ENCODE measurements around the gene ECD.

ECD gene
- 46.4 to 65.6 reads per million in 2 donors for total RNA-seq

DNA sequence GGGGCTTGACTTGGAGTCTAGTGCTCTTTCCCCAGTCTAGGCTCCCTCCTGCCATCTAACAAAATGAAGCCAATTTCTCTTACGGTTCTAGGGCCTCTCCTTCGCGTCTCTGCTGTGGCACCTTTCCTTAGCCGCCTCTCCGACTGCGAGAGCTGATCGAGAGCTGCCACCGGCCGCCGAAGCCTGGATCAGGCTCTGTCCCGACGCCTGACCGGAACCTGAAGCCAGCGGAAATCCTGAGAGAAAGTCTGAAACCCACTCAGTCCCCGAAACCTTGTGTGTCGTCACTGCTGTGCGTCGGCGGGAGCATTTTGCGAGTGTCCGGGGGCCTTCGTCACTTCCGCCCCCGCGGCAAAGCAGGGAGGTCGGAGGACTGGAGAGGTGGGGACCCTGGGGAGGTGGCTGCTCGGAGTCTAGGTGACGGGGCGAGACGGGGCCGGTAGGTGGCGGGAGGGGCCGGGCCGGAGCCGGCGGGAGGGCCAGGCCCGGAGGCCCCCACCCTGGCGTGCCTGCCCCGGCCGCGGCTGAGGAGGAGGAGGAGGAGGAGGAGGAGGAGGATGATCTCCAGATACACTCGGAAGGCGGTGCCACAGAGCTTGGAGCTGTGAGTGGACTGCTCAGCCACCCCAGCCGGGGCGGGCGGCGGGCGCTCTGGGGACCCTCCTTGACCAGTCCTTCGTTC, at the start of gene ECD, which contains the start of gene FAM149B1:
ECD (minus strand) TSS at position 226 of the 682 bp plus-strand sequence. CDS start 4,071 bp downstream, outside the sequence.
FAM149B1 (plus strand) TSS at position 337 of the 682 bp plus-strand sequence; CDS start at position 558, 221 bp downstream.
- DNase-seq: peak; percentile 88

DNA sequence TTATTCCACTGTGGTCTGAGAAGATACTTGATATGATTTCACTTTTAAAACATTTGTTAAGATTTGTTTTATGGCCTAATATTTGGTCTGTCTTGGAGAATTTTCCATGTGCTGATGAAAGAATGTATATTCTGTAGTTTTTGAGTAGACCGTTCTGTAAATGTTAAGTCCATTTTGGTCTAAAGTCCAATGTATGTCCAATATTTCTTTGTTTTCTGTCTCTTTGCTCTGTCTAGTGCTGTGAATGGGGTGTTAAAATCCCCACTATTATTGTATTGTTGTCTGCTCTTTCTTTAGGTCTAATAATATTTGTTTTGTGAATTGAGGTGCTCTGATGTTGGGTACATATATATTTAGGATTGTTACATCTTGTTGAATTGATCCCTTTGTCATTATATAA, 47.9 kb upstream of the ECD start:
- no peak for DNase-seq

DNA sequence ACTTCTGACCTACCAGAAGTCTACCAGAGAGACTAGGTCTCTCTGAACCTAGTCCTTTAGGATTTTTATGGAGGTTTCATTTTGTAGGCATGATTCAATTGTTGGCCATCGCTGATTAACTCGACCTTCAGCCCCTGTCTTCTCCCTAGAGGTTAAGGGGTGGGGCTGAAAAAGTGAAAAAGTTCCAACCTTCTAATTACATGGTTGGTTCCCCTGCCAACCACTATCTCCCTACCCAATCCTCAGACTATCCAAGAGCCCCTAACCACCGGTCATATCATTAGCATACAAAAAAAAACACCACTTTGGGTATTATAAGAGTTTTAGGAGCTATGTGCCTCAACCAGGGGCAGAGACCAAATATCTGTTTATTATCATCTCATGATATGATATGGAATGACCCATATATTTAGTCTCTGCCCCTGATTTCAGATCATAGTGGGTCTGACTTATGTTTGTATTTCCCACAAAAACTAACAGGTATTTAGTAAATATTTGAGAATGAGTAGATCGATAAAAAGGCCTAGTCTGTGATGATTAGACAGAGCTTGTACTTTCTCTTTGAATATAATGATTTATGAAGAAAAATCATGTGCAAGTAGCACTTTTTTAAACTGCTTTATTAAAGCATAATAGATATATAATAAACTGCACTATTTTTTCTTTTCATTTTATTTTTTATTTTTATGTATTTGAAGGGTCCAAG, 43.5 kb upstream of the ECD start:
- DNase-seq: no peak

DNA sequence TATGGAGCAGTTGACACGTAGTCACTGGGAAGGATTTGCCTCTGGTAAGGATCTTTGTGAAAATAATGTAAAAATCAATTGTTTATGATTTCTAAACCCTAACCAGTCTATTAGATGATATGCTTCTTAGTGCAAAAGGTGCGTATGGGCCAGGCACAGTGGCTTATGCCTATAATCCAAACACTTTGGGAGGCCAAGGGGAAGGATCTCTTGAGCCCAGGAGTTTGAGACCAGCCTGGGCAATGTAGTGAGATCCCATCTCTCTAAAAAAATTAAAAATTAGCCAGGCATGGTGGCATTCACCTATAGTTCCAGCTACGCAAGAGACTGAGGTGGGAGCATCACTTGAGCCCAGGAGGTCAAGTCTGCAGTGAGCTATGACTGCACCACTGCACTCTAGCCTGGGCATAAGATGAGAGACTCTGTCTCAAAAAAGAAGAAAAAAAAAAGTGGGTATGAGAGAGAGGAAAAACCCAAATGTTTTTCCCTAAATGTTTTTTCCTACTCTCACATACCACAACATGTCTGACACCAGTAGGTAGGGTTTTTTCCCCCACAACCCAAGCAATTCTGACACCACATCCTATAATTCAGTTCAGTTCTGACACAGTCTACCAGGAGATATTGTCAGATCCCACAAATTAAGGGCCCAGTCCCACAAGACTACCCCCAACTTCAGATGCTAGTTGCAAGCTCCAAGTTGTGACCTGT, 42.7 kb upstream of the ECD start:
- DNase-seq: no peak

DNA sequence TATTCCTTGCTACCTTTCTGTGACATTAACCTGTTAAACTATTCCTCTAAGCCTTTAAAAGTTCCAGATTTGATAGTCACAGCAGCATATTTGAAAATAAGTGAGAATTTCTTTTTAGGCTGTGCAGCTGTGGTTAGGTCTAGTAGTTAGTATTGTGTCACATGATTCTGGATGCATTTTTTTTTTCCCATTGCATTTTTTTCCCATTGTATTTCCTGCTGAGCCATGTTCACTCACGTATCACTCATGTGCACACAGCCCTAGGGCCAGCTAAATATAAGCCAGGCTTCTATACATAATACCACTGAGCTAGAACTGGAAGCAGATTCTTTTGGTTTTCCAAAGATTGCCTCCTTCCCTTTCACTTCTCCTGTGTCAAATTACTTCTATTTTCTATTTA, 41.9 kb upstream of the ECD start:
- DNase-seq: no peak

DNA sequence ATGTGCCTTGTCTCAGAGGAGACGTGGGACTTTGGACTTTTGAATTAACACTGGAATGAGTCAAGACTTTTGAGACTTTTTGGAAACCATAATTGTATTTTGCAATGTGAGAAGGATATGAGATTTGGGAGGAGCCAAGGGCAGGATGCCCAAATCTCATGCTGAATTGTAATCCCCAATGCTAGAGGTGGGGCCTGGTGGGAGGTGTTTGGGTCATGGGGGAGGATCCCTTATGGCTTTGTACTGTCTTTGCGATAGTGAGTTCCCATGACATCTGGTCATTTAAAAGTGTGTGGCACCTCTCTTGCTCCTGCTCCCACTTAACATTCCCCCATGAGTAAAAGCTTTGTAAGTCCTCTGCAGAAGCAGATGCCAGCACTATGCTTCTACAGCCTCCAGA, 40.1 kb upstream of the ECD start:
- no peak for DNase-seq

DNA sequence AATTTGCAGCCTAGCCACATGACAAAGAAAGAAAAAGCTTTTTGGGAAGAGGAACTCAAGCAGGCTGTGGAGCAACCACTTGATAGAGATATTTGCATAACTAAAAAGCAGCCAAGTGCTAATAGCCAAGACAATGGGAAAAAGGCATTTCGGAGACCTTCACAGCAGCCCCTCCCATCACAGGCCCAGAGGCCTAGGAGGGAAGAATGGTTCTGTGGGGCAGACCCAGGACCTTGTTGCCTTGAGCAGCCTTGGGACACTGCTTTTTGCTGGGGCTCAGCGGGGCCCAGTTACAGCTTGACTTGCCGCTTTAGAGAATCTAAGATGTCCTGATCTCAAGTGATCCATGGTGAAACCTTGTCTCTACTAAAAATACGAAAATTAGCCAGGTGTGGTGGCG, 38.6 kb upstream of the ECD start:
- DNase-seq: no peak

DNA sequence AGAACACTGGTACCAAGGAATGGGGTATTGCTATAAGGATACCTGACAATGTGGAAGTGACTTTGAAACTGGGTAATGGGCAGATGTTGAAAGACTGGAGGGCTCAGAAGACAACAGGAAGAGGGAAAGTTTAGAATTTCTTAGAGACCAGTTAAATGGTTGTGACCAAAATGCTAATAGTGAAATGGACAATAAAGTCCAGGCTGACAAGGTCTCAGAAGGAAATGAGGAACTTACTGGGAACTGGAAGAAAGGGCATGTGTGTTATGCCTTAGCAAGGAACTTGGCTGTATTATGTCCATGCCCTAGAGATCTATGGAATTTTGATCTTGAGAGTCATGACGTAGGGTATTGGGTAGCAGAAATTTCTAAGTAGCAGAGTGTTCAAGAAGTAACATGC, 38.1 kb upstream of the ECD start:
- no peak for DNase-seq

DNA sequence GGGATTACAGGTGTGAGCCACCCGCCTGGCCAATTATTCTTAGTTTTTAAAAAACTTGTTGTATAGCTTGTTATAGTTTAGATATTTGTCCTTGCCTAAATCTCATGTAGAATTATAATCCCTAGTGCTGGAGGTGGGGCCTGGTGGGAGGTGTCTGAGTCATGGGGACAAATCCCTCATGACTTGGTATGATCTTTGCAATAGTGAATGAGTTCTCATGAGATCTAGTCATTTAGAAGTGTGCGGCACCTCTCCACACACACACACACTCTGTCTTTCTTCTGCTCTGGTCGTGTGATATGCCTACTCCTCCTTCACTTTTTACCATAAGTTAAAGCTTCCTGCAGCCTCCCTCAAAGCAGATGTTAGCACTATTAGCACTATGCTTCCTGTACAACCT, 37.3 kb upstream of the ECD start:
- no peak for DNase-seq

DNA sequence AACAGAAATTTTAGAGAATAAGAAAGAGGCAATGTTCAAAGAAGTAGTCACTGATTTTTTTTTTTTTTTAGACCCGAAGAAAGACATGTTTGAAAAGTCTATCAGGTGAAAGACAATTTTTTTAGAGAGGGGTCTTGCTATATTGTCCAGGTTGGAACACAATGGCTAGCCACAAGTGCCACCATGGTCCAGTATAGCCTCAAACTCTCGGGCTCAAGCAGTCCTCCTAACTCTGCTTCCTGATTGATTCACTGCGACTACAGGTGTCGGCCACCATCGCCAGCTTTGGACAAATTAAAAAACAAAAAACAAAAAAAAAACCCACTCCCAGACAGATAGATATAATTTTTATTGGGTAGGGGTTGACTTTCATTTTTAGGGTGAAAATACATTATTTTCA, 22.4 kb upstream of the ECD start:
- no peak for DNase-seq

DNA sequence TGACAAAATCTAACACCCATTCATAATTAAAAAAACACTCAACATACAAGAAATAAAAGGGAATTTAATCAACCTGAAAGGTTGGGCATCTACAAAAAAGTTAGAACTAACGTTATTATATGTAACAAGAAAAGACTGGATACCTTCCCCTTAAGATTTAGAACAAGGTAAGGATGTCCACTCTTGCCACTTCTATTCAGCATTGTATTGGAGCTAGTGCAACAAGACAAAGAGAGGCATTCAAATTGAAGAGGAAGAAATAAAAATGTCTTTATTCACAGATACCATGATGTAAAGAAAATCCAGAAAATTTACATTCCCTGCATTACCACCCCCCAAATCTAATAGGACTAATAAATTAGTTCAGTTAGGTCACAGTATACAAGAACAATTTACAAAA, 18.5 kb upstream of the ECD start:
- no peak for DNase-seq

DNA sequence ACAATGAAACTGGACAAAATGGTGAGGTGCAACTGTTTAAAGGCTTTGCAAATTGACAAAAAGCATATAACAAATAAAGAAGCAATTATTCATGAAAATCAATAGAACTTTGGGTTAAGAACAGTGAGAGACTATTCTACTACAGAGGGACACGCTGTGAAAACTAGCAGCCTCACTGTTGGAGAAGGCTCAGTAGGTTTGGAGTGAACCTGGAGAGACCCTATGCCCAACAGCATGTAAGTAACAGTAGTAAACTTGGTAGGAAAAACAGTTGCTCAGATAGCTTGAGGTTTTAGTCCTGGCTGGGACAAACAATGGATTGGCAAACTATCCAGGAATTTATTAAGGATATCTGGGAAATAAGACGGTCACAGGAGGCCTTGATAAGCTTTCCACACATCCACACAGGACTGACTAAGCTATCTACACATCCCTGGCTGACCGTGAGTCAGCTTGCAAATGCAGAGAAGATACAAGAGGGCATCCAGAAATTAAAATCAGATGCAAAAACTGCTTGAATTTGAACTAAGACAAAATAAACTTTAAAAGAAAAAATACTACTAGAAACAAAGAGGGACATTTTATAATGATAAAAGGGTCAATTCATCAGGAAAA, 16.0 kb upstream of the ECD start:
- no peak for DNase-seq

DNA sequence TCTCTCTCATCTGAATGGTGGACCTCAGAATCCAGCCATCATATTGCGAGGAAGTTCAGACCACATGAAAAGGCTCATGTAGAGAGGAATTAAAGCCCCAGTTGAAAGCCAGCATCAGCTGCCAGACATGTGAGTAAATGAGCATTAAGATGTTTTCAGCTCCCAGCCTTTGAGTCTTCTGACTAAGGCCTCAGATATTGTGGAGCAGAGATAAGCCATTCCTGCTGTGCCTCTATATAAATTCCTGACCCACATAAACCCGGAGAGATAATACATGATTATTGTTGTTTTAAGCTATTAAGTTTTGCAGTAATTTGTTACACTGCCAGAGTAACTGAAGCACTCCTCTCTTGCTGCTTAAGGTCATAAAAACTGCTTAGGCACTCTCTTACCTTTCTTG, 14.8 kb upstream of the ECD start:
- no peak for DNase-seq

DNA sequence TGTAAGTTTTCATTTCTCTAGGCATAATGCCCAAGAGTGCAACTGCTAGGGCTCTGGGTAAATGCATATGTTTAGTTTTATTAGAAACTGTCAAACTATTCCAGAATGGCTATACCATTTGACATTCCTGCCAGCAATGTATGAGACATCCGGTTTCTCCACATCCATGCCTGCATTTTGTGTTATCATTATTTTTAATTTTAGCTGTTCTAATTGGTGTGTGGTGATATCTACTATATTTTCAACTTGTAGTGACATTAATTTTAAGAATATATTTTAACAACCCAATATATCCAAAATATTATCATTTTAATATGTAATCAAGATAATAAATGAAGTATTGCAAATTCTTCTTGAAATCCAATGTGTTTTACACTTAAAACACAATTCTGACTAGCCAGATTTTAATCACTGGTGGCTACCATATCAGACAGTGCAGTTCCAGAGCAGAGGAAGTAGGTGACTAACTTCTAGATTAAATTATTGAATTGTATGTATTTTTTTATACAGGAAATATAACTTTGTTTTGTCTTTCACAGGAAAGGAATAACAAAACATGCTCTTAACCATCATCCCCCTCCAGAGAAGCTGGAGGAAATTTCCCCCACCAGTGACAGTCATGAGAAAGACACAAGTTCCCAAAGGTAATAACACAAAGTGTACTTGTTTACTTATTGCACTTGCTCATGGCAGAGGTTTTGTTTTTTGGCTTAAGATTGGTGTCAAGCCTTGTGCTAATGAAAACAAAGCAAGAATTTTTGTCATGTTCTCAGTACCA, 6.5 kb upstream of the ECD start:
- DNase-seq: no peak

DNA sequence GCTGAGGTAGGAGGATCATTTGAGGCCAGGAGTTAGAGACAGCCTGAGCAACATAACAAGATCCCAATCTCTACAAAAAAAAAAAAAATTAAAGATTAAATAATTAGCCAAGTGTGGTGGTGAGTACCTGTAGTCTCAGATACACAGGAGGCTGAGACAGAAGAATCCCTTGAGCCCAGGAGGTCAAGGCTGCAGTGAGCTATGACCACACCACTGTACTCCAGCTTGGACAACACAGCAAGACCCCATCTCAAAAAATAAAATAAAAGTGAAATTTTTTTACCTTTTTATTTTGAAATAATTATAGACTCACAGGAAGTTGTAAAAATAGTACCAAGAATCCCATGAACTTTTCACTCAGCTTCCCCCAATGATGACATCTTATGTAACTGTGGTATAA, 5.1 kb upstream of the ECD start:
- no peak for DNase-seq

DNA sequence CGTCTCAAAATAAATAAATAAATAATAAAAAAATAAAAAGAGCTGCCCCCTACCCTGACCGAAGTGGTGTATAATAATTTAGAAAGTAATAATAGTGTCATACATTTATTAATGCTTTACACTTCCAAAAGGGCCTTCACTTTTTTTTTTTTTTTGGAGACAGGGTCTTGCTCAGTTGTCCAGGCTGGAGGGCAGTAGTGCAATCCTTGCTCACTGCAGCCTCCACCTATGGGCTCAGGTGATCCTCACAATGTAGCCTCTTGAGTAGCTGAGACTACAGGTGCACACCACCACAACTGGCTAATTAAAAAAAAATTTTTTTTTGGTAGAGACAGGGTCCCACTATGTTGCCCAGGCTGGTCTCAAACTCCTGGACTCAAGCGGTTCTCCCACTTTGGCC, 1.5 kb upstream of the ECD start:
- DNase-seq: no peak

DNA sequence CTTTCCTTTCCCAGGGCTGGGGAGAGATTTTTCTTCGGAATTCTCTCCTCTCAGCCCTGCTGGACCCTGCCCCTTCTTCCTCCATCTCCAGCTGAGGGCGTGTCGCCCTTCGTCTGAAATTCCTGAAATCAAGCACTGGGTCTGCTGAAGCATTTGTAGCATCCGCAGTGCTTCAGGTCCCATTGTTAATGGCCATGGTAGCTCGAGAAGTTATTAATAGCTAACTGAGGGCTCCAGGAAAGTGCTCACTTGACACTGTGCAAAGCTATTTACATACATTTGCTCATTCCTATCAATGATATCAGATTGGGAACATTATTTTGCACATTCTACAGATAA, 626 bp upstream of the ECD start:
- no peak for DNase-seq

DNA sequence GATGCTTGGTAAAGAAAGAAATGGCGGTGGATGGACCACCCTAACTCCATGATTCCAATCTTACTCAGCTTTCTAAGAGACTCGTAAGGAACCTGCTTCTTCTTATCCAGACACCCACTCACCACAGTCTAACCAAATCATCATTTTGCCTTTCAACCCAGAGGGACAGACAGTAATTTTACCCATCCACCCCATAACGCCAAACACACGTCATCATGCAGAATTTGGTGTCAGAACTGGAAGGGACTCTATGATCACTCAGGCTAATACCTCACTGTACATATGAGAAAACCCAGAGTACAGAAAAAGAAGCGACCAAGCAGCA, 388 bp downstream of the ECD start:
- DNase-seq: no peak

DNA sequence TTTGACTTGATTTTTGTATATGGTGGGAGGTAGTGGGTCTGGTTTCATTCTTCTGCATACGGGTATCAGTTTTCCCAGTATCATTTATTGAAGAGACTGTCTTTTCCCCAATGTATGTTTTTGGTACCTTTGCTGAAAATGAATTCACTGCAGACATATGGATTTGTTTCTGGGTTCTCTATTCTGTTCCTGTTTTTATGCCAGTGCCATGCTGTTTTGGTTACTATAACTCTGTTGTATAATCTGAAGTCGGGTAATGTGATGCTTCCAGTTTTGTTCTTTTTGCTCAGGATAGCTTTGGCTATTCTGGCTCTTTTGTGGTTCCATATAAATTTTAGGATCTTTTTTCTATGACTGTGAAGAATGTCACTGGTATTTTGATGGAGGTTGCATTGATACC, 836 bp downstream of the ECD start:
- no peak for DNase-seq

DNA sequence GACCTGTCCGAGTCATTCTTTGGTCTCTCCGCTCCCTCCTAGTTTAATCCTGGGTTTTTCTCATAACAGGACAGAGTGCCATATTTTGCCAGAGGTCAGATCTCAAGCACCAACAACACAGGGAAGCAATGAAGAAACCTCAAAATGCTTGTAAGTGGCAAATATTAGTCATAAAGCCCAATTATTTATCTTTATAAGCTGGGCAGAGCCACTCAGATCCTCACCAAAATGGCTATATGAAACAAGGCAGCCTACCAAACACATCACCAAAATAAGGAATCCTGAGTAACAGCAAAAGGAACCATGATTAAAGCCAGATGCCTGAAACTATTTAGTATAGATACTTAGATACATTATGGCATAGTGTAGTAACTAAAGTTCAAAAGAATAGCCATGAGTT, 4.7 kb downstream of the ECD start:
- DNase-seq: no peak

DNA sequence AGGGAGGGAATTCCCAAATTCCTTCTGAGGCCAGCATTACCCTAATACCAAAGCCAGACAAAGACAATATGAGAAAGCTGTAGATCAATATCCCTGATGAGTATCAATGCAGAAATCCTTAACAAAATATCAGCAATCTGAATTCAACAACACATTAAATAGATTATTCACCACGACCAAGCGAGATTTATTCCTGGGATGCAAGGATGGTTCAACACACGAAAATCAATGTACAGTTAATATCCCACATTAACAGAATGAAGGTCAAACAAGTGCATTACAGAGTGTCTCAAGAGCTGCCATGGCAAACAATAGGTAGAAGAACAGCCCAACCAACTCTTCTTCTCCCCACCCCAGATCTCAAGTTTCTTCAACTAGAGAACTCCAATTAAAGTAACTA, 6.1 kb downstream of the ECD start:
- DNase-seq: no peak

DNA sequence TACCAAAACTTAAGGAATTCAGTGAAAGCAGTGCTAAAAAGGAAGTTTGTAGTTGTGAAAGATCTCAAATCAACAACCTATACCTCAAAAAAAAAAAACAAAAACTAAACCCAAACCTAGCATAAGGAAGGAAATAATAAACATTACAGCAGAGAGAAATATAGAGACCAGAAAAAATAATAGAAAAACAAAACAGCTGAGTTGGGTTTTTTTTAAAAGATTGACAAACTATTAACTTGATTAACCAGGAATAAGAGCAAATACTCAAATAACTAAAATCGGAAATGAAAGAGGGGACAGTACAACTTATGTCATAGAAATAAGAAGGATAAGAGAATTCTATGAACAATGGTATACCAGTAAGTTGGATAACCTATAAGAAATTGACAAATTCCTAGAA, 6.7 kb downstream of the ECD start:
- no peak for DNase-seq

DNA sequence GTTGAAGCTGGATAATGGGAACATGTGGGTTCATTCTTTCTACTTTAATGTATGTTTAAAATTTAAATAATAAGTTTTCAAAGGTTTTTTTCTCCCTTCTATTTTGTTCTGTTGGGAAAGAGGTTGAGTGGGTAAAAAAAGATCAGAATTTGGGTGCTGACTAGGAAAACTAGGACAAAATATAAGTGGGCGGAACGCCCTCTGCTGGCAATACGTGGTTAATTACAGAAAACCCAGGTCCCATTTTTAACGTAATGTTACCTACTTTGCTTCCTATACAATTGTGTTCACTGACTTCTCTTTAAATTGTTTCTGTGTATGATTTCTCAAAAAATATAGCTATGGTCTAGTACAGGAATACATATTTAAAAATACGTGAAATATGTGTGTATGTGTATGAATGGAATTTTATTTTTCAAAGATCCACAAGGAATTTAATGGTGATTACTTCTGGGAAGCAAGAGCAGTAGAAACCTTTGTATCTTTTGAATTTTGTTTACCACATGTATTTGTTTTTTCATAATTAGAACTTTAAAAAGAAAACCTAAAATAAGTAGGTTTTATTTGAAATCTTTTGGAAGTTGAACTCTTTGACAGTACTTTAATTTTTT, 8.7 kb downstream of the ECD start:
- peak; percentile 44 for DNase-seq
